Astrocyte (in vitro differentiated cells and primary cell): Measurements from ENCODE around the gene PVALB.

Experiments
- EZH2 ChIP-seq: IDR thresholded peaks from 2 replicates; pipeline ENCODE4 v1.6.1; 2012; ENCODE audit warnings: mild to moderate bottlenecking, low read length, inconsistent platforms; ENCODE audit not compliant: insufficient read depth
- TF ChIP-seq, protein P1 (sequence below): IDR thresholded peaks from 2 replicates; pipeline ENCODE4 v1.5.1; 2011; ENCODE audit warnings: low read depth, mild to moderate bottlenecking, inconsistent platforms, low read length, moderate library complexity; ENCODE audit not compliant: insufficient read depth

DNA sequence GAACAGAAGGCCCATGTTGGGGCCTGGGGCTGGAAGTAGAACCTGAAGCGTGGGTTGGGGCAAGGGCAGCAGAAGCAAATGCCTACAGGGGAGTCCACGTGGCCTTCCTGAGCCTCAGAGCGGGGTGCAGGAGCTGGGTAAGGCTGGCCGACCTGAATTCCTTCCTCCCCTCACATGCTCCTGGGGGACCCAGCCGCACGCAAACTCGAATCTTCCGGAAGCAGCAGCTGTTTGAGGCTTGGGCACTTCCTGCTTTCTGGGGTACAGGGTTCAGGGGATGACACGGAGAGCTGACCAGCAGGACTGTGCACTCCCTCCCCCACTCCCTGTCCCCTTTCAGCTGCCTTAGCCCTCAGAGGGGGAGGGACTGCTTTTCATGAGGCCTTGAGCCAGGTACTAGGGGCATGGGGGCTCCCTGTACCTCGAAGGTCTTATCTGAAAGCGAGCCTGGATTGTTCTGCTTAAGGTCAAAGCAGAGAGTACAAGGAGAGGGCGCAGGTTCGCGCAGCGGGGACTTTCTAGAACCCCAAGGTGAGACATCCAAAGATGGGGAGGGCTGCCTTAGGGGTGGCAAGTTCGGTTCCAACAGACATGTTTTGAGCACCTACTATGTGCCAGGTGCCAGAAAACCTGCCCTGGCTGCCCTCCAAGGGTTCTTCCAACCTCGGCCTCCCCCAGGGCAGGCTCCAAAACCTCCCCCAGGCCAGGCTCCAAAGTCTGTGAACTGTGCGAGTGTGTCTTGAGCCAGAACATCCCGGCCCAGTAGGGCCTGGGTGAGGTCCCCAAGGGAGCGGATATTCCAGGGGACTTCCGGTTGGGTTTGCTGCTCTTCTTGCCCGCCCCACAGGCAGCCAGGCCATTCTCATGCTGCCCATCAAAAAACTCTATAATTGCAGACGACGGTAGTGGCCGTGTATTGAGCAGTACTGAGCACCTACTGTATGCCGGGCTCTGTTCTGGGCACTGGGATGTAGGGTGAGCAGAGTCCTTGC is 45.7 kb upstream of the PVALB start:
- TF ChIP-seq, protein P1, sequence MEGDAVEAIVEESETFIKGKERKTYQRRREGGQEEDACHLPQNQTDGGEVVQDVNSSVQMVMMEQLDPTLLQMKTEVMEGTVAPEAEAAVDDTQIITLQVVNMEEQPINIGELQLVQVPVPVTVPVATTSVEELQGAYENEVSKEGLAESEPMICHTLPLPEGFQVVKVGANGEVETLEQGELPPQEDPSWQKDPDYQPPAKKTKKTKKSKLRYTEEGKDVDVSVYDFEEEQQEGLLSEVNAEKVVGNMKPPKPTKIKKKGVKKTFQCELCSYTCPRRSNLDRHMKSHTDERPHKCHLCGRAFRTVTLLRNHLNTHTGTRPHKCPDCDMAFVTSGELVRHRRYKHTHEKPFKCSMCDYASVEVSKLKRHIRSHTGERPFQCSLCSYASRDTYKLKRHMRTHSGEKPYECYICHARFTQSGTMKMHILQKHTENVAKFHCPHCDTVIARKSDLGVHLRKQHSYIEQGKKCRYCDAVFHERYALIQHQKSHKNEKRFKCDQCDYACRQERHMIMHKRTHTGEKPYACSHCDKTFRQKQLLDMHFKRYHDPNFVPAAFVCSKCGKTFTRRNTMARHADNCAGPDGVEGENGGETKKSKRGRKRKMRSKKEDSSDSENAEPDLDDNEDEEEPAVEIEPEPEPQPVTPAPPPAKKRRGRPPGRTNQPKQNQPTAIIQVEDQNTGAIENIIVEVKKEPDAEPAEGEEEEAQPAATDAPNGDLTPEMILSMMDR: no peak
- TF ChIP-seq EZH2: no peak
